ENCODE results near the gene PDE3A. TPM values are rescaled to one million over a fixed set of nuclear protein-coding genes. Genes with fewer than 3 reads are reported as not detected.
A peak's percentile ranks its signal among the peaks of the same experiment; 100 is the strongest.

Gene PDE3A
- total RNA-seq, 2 donors from 2014 or later, result 80.7 to 127 TPM

DNA sequence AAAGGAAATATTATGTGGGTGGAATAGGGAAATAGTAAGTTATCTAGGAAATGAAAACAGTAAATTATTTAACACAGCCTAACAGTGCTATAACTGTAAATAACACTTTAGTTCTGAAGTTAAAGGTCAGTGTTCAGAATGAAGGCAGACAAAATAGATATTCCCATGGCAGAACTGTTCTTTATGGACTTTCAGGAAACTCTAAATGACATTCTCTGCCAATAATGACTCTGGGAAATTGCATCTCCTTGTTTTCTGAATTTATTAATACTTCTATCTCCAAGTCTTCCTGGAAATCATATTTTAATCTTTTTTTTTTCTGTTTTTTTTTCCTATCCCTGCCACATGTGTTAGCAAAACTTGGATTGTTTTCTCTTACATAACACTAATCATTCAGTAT is 101.4 kb downstream of the PDE3A start:
- Histone ChIP-seq H3K27ac (peak overlapping the region in 1 of 2 donors; percentile 72), H3K27me3 (no peaks in the 10 kb centered on the region), H3K4me3 (no peak overlapping the region), H3K9me3 (no peaks in the 10 kb centered on the region), H3K36me3 (no peaks in the 10 kb centered on the region), H3K4me1 (peaks cover 0 to 56% of the 10 kb centered on the region in 2 donors)
- TF ChIP-seq, protein P1, sequence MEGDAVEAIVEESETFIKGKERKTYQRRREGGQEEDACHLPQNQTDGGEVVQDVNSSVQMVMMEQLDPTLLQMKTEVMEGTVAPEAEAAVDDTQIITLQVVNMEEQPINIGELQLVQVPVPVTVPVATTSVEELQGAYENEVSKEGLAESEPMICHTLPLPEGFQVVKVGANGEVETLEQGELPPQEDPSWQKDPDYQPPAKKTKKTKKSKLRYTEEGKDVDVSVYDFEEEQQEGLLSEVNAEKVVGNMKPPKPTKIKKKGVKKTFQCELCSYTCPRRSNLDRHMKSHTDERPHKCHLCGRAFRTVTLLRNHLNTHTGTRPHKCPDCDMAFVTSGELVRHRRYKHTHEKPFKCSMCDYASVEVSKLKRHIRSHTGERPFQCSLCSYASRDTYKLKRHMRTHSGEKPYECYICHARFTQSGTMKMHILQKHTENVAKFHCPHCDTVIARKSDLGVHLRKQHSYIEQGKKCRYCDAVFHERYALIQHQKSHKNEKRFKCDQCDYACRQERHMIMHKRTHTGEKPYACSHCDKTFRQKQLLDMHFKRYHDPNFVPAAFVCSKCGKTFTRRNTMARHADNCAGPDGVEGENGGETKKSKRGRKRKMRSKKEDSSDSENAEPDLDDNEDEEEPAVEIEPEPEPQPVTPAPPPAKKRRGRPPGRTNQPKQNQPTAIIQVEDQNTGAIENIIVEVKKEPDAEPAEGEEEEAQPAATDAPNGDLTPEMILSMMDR (IDR thresholded peaks at IDR 0.05), result no peak
- no peak for DNase-seq (ENCODE audit: low spot score)

DNA sequence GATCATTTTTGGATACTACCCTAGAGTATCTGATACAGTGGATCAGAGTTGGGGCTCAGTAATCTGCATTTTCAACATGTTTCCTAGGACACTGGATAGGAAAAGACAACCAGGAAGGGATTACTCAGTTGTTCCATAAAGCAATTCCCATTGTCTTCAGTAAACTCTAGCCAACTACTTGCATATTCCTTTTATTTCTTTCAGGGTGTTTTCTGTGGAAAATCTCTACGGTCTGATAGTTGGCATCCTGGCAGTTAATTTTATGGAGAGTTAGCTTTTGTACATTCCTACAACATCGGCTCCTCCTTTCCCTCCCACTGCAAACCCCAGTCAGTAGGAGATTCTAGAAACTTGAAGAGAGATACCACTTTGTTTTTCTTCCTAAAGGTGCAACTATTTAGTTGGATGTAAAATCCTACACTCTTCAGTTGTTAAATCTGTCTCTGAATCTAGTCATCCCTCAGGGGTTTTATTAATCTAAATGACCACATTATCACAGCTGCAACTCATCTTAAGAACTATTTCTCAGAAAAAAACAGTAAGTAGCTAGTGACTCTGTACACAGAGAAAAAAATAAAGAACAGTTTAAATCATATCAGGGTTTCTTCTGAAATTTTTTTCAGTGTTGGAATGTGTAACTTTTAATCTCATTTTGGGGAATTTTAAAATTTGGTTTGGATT is 103.9 kb downstream of the PDE3A start:
- no peaks in the 10 kb centered on the region for H3K27me3 ChIP-seq
- no peak for DNase-seq (ENCODE audit: low spot score)
- H3K9me3 ChIP-seq, result no peaks in the 10 kb centered on the region
- H3K27ac ChIP-seq, result peak overlapping the region; percentile 2 to 19
- no peaks in the 10 kb centered on the region for H3K36me3 ChIP-seq
- no peak overlapping the region for H3K4me3 ChIP-seq
- H3K4me1 ChIP-seq, result peaks cover 0 to 57% of the 10 kb centered on the region in 2 donors
- TF ChIP-seq, protein P1 (IDR thresholded peaks at IDR 0.05), result no peak

DNA sequence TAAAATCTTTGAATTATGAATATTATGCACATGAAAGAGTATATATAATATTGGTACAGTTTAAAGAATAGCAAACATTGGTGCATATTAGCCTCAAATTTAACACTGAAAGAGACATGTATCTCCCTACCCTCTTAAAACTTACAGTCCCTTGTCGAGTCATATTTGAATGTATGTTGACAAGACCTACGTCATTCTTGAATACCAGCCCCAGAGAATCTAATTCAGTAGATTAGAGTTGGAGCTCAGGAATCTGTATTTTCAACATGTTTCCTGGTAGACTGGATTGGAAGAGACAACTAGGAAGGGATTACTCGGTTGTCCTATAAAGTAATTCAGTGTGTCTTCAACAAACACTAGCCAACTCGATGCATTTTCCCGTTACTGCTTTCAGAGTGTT is 104.8 kb downstream of the PDE3A start:
- no peak for DNase-seq (ENCODE audit: low spot score)
- TF ChIP-seq, protein P1 (IDR thresholded peaks at IDR 0.05), result no peak
- no peaks in the 10 kb centered on the region for H3K27me3 ChIP-seq
- H3K36me3 ChIP-seq, result no peaks in the 10 kb centered on the region
- H3K27ac ChIP-seq, result peak overlapping the region in 1 of 2 donors; percentile 43
- peaks cover 0 to 55% of the 10 kb centered on the region in 2 donors for H3K4me1 ChIP-seq
- H3K4me3 ChIP-seq, result no peak overlapping the region
- no peaks in the 10 kb centered on the region for H3K9me3 ChIP-seq

DNA sequence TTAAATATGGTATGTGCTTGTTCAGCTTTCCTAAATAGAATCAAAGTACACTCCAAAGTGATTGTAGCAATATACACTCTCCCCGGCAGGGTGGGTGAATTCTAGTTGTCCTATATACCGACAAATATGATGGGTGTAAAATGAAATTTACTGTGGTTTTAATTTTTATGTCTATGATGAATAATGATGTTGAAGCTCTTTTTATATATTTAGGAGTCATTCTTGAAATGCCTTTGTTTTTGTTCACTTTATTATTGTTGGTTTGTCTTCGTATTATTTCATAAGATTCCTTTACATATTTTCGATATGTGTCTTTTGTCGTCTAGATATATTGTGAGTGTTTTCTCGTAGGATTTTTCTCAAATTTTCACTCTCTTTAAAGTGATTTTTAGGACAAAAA is 105.7 kb downstream of the PDE3A start:
- peaks cover 0 to 46% of the 10 kb centered on the region in 2 donors for H3K4me1 ChIP-seq
- H3K36me3 ChIP-seq, result no peaks in the 10 kb centered on the region
- TF ChIP-seq, protein P1 (IDR thresholded peaks at IDR 0.05), result no peak

DNA sequence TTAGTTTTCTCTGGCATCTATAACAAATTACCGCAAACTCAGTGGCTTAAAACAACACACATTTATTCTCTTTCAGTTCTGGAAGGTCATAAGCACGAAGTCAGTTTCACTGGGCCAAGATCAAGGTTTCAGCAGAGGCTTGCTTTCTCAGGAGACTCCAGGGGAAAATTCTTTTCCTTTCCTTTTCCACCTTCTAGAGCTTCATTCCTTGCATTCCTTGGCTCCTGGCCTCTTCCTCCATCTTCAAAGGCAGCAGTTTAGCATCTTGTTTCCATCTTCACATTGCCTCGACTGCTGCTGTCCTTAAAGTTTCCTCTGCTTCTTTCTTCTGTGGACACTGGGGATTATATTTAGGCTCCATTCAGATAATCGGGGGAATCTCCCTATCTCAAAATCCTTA is 106.1 kb downstream of the PDE3A start:
- DNase-seq (ENCODE audit: low spot score), result no peak
- peaks cover 0 to 42% of the 10 kb centered on the region in 2 donors for H3K4me1 ChIP-seq
- no peaks in the 10 kb centered on the region for H3K9me3 ChIP-seq
- H3K27ac ChIP-seq, result peak overlapping the region in 1 of 2 donors; percentile 17
- H3K4me3 ChIP-seq, result no peak overlapping the region
- H3K36me3 ChIP-seq, result no peaks in the 10 kb centered on the region
- TF ChIP-seq, protein P1 (IDR thresholded peaks at IDR 0.05), result no peak
- no peaks in the 10 kb centered on the region for H3K27me3 ChIP-seq

More for the DNA sequence above, 105.7 kb downstream of the PDE3A start:
- Histone ChIP-seq H3K27me3 (no peaks in the 10 kb centered on the region), H3K9me3 (no peaks in the 10 kb centered on the region), H3K4me3 (no peak overlapping the region), H3K27ac (no peak overlapping the region)
- no peak for DNase-seq (ENCODE audit: low spot score)

DNA sequence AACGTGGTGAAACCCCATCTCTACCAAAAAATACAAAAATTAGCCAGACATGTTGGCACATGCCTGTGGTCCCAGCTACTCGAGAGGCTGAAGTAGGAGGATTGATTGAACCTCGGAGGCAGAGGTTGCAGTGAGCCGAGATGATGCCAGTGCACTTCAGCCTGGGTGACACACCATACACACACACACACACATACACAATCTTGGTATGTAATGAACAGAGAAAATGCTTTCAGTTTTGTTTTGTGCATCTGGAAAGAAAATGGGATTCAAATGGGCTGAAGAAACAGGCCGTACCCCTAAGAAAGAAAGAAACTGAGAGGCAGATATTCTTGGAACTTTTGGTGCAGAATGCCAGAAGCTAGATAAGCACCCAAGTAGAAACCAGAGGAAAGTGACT is 107.2 kb downstream of the PDE3A start:
- Histone ChIP-seq H3K36me3 (no peaks in the 10 kb centered on the region), H3K9me3 (no peaks in the 10 kb centered on the region), H3K27ac (no peak overlapping the region), H3K27me3 (no peaks in the 10 kb centered on the region), H3K4me3 (no peak overlapping the region), H3K4me1 (peaks cover 0 to 32% of the 10 kb centered on the region in 2 donors)
- no peak for DNase-seq (ENCODE audit: low spot score)
- TF ChIP-seq, protein P1 (IDR thresholded peaks at IDR 0.05), result no peak
